ENCODE data around the gene ARID1B.

Gene ARID1B

GRCh38 chr6:157104803-157105202 is 327.6 kb downstream of the ARID1B start:
- 0 out of 2 replicates have a peak, but pooled peaks cover 4% of the 10 kb centered on the region for H3K36me3 ChIP-seq (ENCODE audit: low read length)
- no peaks in the 10 kb centered on the region for H3F3A ChIP-seq (ENCODE audit: insufficient read depth)
- no peak overlapping the region for H3K9ac ChIP-seq (ENCODE audit: low read length)
- no peaks in the 10 kb centered on the region for H3K9me2 ChIP-seq (replicated peaks; ENCODE audit: insufficient read depth, low read length)
- TF ChIP-seq CTCF (IDR thresholded peaks at IDR 0.05; ENCODE audit: insufficient read depth, low read length, poor library complexity, severe bottlenecking): no peak
- no peak overlapping the region for H3K4me3 ChIP-seq (ENCODE audit: insufficient read depth, low read length, poor library complexity, severe bottlenecking)
- H3K4me2 ChIP-seq (ENCODE audit: low read depth, low read length, poor library complexity, severe bottlenecking): no peak overlapping the region
- H4K20me1 ChIP-seq (ENCODE audit: low read depth, low read length): no peaks in the 10 kb centered on the region
- H3K79me2 ChIP-seq (ENCODE audit: insufficient read depth, low read length): no peaks in the 10 kb centered on the region
- no peaks in the 10 kb centered on the region for H3K27me3 ChIP-seq (ENCODE audit: low read length)
- no peaks in the 10 kb centered on the region for H3K9me3 ChIP-seq (ENCODE audit: insufficient read depth, low read length)
- no peak overlapping the region for H2AFZ ChIP-seq (ENCODE audit: low read depth, low read length, severe bottlenecking)
- H3K27ac ChIP-seq (ENCODE audit: low read depth, low read length): no peak overlapping the region

GRCh38 chr6:157106487-157106886 is 329.3 kb downstream of the ARID1B start:
- H3K79me2 ChIP-seq (ENCODE audit: insufficient read depth, low read length): no peaks in the 10 kb centered on the region
- no peak overlapping the region for H3K9ac ChIP-seq (ENCODE audit: low read length)
- no peak overlapping the region for H3K4me3 ChIP-seq (ENCODE audit: insufficient read depth, low read length, poor library complexity, severe bottlenecking)
- TF ChIP-seq CTCF (IDR thresholded peaks at IDR 0.05; ENCODE audit: insufficient read depth, low read length, poor library complexity, severe bottlenecking) (no peak), EZH2phosphoT487 (conservative IDR thresholded peaks at IDR 0.05; ENCODE audit: low read length) (no peak)
- H4K20me1 ChIP-seq (ENCODE audit: low read depth, low read length): no peaks in the 10 kb centered on the region
- no peaks in the 10 kb centered on the region for H3F3A ChIP-seq (ENCODE audit: insufficient read depth)
- H2AFZ ChIP-seq (ENCODE audit: low read depth, low read length, severe bottlenecking): no peak overlapping the region
- H3K4me2 ChIP-seq (ENCODE audit: low read depth, low read length, poor library complexity, severe bottlenecking): no peak overlapping the region
- no peaks in the 10 kb centered on the region for H3K9me2 ChIP-seq (replicated peaks; ENCODE audit: insufficient read depth, low read length)
- 0 out of 2 replicates have a peak, but pooled peaks cover 2% of the 10 kb centered on the region for H3K36me3 ChIP-seq (ENCODE audit: low read length)
- H3K27ac ChIP-seq (ENCODE audit: low read depth, low read length): no peak overlapping the region
- no peaks in the 10 kb centered on the region for H3K27me3 ChIP-seq (ENCODE audit: low read length)
- no peaks in the 10 kb centered on the region for H3K9me3 ChIP-seq (ENCODE audit: insufficient read depth, low read length)

GRCh38 chr6:157107571-157107914 is 330.4 kb downstream of the ARID1B start:
- no peaks in the 10 kb centered on the region for H3F3A ChIP-seq (ENCODE audit: insufficient read depth)
- no peaks in the 10 kb centered on the region for H3K9me3 ChIP-seq (ENCODE audit: insufficient read depth, low read length)
- no peaks in the 10 kb centered on the region for H3K79me2 ChIP-seq (ENCODE audit: insufficient read depth, low read length)
- H3K9me2 ChIP-seq (replicated peaks; ENCODE audit: insufficient read depth, low read length): no peaks in the 10 kb centered on the region
- no peaks in the 10 kb centered on the region for H3K27me3 ChIP-seq (ENCODE audit: low read length)
- H3K27ac ChIP-seq (ENCODE audit: low read depth, low read length): no peak overlapping the region
- no peak overlapping the region for H2AFZ ChIP-seq (ENCODE audit: low read depth, low read length, severe bottlenecking)
- no peak overlapping the region for H3K4me3 ChIP-seq (ENCODE audit: insufficient read depth, low read length, poor library complexity, severe bottlenecking)
- no peaks in the 10 kb centered on the region for H3K36me3 ChIP-seq (ENCODE audit: low read length)
- no peak for TF ChIP-seq CTCF (IDR thresholded peaks at IDR 0.05; ENCODE audit: insufficient read depth, low read length, poor library complexity, severe bottlenecking)
- TF ChIP-seq EZH2phosphoT487 (conservative IDR thresholded peaks at IDR 0.05; ENCODE audit: low read length): no peak
- no peak overlapping the region for H3K9ac ChIP-seq (ENCODE audit: low read length)
- no peak overlapping the region for H3K4me2 ChIP-seq (ENCODE audit: low read depth, low read length, poor library complexity, severe bottlenecking)
- no peaks in the 10 kb centered on the region for H4K20me1 ChIP-seq (ENCODE audit: low read depth, low read length)
